Neural cell (in vitro differentiated cells): Measurements from ENCODE around the gene PKIB.

ENCODE experiments used
- CTCF ChIP-seq: fragments of 450-650 bp; IDR thresholded peaks from 2 replicates; pipeline ENCODE4 v1.5.1; 2014; ENCODE audit warnings: antibody characterized with exemption, mild to moderate bottlenecking, moderate library complexity; ENCODE audit not compliant: poor library complexity, severe bottlenecking
- EP300 ChIP-seq: fragments of 450-650 bp; conservative IDR thresholded peaks from 2 replicates; pipeline ENCODE4 v1.6.1; 2014; ENCODE audit warnings: antibody characterized with exemption, mild to moderate bottlenecking, moderate library complexity; ENCODE audit not compliant: poor library complexity, severe bottlenecking
- EZH2 ChIP-seq: fragments of 200-600, 300-800 bp; shearing (Covaris generic), sonication (generic); IDR thresholded peaks from 2 replicates; pipeline ENCODE4 v1.6.1; 2014; ENCODE audit warnings: antibody characterized with exemption, low read length, borderline replicate concordance, mild to moderate bottlenecking; ENCODE audit not compliant: insufficient read depth, poor library complexity, severe bottlenecking
- POLR2AphosphoS5 ChIP-seq: IDR thresholded peaks from 2 replicates; pipeline ENCODE4 v1.6.1; 2012
- RAD21 ChIP-seq: fragments of 450-650 bp; conservative IDR thresholded peaks from 2 replicates; pipeline ENCODE4 v1.6.1; 2014; ENCODE audit warnings: antibody characterized with exemption, mild to moderate bottlenecking, moderate library complexity
- SMC3 ChIP-seq: fragments of 450-650 bp; conservative IDR thresholded peaks from 2 replicates; pipeline ENCODE4 v1.6.1; 2014; ENCODE audit warnings: antibody characterized with exemption, mild to moderate bottlenecking, moderate library complexity; ENCODE audit not compliant: poor library complexity
- TAF1 ChIP-seq: IDR thresholded peaks from 2 replicates; pipeline ENCODE4 v1.6.1; 2012; ENCODE audit warnings: low read depth

DNA sequence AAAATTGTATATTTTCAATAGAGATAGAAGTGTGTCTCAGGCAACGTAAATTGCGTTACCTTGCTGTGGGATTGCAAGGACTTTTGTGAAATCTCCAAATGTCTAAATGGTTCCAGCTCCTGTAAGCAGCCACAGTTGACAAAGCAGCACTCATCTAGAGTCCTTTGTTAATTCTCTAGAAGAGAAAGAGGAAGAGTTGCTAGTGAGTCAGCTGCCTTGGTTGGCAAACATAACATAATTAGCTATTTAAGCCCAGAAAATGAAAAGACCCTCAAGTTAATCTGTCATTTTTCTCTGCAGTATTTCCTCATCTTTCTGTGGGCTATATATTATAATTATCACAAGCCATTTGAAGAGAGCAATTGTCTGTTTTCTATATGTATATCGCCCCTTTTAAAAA is 102.9 kb downstream of the PKIB start:
- no peak for TF ChIP-seq CTCF
- TF ChIP-seq POLR2AphosphoS5 = no peak
- TF ChIP-seq SMC3 = no peak
- no peak for TF ChIP-seq EZH2
- no peak for TF ChIP-seq RAD21
- no peak for TF ChIP-seq EP300
- no peak for TF ChIP-seq TAF1
